Endodermal cell (in vitro differentiated cells): ENCODE results near the gene COQ5. TPM values are rescaled to one million over a fixed set of nuclear protein-coding genes. Genes with fewer than 3 reads are reported as not detected.

Experiments
- DNase-seq: peaks from one replicate; pipeline ENCODE4 v3.0.0-alpha.2; 2017
- H3K27ac ChIP-seq: 2 replicates; pipeline ENCODE4 v1.5.1; 2013; ENCODE audit warnings: mild to moderate bottlenecking, low read depth, low read length, moderate library complexity
- H3K27me3 ChIP-seq: 2 replicates; pipeline ENCODE4 v1.6.1; 2013; ENCODE audit warnings: mild to moderate bottlenecking, low read length, moderate library complexity; ENCODE audit not compliant: insufficient read depth, control insufficient read depth, poor library complexity, severe bottlenecking
- H3K36me3 ChIP-seq: 2 replicates; pipeline ENCODE4 v1.7.0; 2013; ENCODE audit warnings: mild to moderate bottlenecking, low read length, moderate library complexity; ENCODE audit not compliant: control insufficient read depth, insufficient read depth
- H3K4me1 ChIP-seq: one replicate; pipeline ENCODE4 v1.7.0; 2013; ENCODE audit warnings: low read length; ENCODE audit not compliant: control insufficient read depth, insufficient read depth
- H3K4me3 ChIP-seq: 2 replicates; pipeline ENCODE4 v1.5.1; 2013; ENCODE audit warnings: mild to moderate bottlenecking, low read length, moderate library complexity
- H3K9ac ChIP-seq: 2 replicates; pipeline ENCODE4 v1.6.1; 2013; ENCODE audit warnings: mild to moderate bottlenecking, low read length, moderate library complexity; ENCODE audit not compliant: poor library complexity, severe bottlenecking; ENCODE audit errors: extremely low read depth
- H3K9me3 ChIP-seq: 2 replicates; pipeline ENCODE4 v1.6.1; 2013; ENCODE audit warnings: mild to moderate bottlenecking, low read length, moderate library complexity; ENCODE audit not compliant: control insufficient read depth
- H3K27ac Mint-ChIP-seq: 2 replicates; pipeline ENCODE4 v1.8.0; 2020; ENCODE audit warnings: mixed read lengths
- H3K27me3 Mint-ChIP-seq: 2 replicates; pipeline ENCODE4 v1.8.0; 2021; ENCODE audit warnings: mild to moderate bottlenecking, mixed read lengths; ENCODE audit not compliant: insufficient read depth
- H3K36me3 Mint-ChIP-seq: 2 replicates; pipeline ENCODE4 v1.8.0; 2020; ENCODE audit warnings: low read depth, mixed read lengths
- H3K4me1 Mint-ChIP-seq: 2 replicates; pipeline ENCODE4 v1.8.0; 2020; ENCODE audit warnings: mixed read lengths
- H3K4me3 Mint-ChIP-seq: 2 replicates; pipeline ENCODE4 v1.8.0; 2020; ENCODE audit warnings: mild to moderate bottlenecking, moderate library complexity, mixed read lengths
- H3K9me3 Mint-ChIP-seq: 2 replicates; pipeline ENCODE4 v1.8.0; 2020; ENCODE audit warnings: mild to moderate bottlenecking, mixed read lengths
- CTCF ChIP-seq: fragments of 200-600 bp; sonication (generic); conservative IDR thresholded peaks from 2 replicates; pipeline ENCODE4 v1.5.0; 2021; ENCODE audit warnings: antibody characterized with exemption, mild to moderate bottlenecking
- WGBS, 2 experiments: methylation state at CpG; one replicate each; pipeline versions ENCODE4 v1.1.5 to v1.1.7; 2013; ENCODE audit warnings: missing lambda C conversion rate in 2 of 2, mixed read lengths in 1 of 2; ENCODE audit not compliant: insufficient coverage in 1 of 2, insufficient read length in 1 of 2; 5-methylcytosine and 5-hydroxymethylcytosine counted together
- total RNA-seq, 2 donors: library from RNA; stranded (reverse); fragmentation: NEBNext Ultra II Directional in 1 of 2; extraction: Animal tissue kit (Norgen Biotek cat#: 25700) in 1 of 2; gene quantifications; 2 replicates in 1 of 2; 3 replicates in 1 of 2; pipeline ENCODE4 v1.2.1, GENCODE V29; 2021

Gene COQ5
- total RNA-seq, 2 donors from 2014 or later: 35.5 to 55.1 TPM

DNA sequence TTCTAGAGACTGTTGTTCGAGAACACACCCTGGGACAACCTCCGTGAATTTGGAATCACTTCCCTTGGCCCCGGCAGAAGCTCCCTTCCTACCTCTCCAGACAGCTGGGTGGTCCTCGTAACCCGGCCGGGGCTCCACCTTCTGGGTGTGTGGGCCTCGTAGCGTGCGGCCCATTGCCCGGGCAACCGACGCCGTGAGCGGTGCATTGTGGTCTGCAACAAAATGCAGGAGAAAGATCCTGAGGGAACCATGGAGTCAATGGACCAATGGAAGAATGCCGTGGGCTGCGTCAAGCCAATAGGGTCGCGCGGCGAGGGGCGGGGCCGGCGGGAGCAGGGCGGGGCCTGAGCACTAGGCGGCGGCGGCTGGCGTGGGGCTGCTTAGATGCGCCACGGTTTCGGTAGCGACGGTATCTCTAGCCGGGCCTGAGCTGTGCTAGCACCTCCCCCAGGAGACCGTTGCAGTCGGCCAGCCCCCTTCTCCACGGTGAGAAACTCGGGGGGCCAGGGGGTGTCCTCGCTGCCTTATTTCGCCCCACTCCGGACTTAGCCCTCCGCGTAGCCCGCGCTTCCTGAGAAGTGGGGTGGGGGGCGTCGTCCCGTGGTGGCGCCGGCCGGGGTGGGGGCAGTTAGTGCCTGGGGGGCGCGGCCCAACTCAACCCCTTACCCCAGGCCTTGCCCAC lies 33.1 kb downstream of the COQ5 start, which contains the start of gene DYNLL1:
Gene DYNLL1 (plus strand): TSS at position 383 of the 682 bp plus-strand sequence. CDS start 309 bp downstream, outside the sequence.
- Mint-ChIP-seq H3K4me3 (peak within 1 kb of the TSS; percentile 96), H3K36me3 (peaks cover 35% of the 10 kb centered on the region), H3K9me3 (no peaks in the 10 kb centered on the region), H3K27ac (peak within 1 kb of the TSS; percentile 94), H3K4me1 (peaks cover 29% of the 10 kb centered on the region), H3K27me3 (no peaks in the 10 kb centered on the region)
- H3K27me3 ChIP-seq: no peaks in the 10 kb centered on the region
- TF ChIP-seq CTCF: no peak
- peak; percentile 100 for DNase-seq
- H3K27ac ChIP-seq: peak within 1 kb of the TSS; percentile 81
- peaks cover 3% of the 10 kb centered on the region for H3K4me1 ChIP-seq
- WGBS, 2 experiments: 0% methylated on average over 12 to 53 of the region's 53 CpGs
- no peaks in the 10 kb centered on the region for H3K9me3 ChIP-seq
- peaks cover 23% of the 10 kb centered on the region for H3K36me3 ChIP-seq
- peak within 1 kb of the TSS; percentile 91 for H3K9ac ChIP-seq
- H3K4me3 ChIP-seq: peak within 1 kb of the TSS; percentile 92

- H3K4me3 Mint-ChIP-seq: peak overlapping the region; percentile 96
- H3K27ac ChIP-seq: no peak overlapping the region
- peak overlapping the region; percentile 92 for H3K4me3 ChIP-seq
- no peaks in the 10 kb centered on the region for H3K9me3 Mint-ChIP-seq
- H3K9me3 ChIP-seq: no peaks in the 10 kb centered on the region
- H3K9ac ChIP-seq: peak overlapping the region; percentile 72
- TF ChIP-seq CTCF: no peak
- 13 to 15% methylated on average over 9 to 17 of the region's 17 CpGs for WGBS, 2 experiments
- no peaks in the 10 kb centered on the region for H3K27me3 ChIP-seq
- H3K36me3 ChIP-seq: peaks cover 21% of the 10 kb centered on the region
- H3K27ac Mint-ChIP-seq: peak overlapping the region; percentile 88
- peaks cover 29% of the 10 kb centered on the region for H3K36me3 Mint-ChIP-seq
- no peaks in the 10 kb centered on the region for H3K27me3 Mint-ChIP-seq
- DNase-seq: no peak
- peaks cover 6% of the 10 kb centered on the region for H3K4me1 ChIP-seq
- peaks cover 31% of the 10 kb centered on the region for H3K4me1 Mint-ChIP-seq
Observed at GRCh38 chr12:120495186-120495730, 33.7 kb downstream of the COQ5 start.

- H3K9me3 Mint-ChIP-seq: no peaks in the 10 kb centered on the region
- peak overlapping the region; percentile 55 for H3K27ac Mint-ChIP-seq
- H3K27me3 ChIP-seq: no peaks in the 10 kb centered on the region
- H3K36me3 ChIP-seq: no peaks in the 10 kb centered on the region
- no peak overlapping the region for H3K4me3 ChIP-seq
- H3K27me3 Mint-ChIP-seq: no peaks in the 10 kb centered on the region
- H3K36me3 Mint-ChIP-seq: peaks cover 7% of the 10 kb centered on the region
- H3K4me1 Mint-ChIP-seq: peaks cover 9% of the 10 kb centered on the region
- H3K27ac ChIP-seq: no peak overlapping the region
- no peak overlapping the region for H3K9ac ChIP-seq
- TF ChIP-seq CTCF: no peak
- WGBS, 2 experiments: 88 to 98% methylated on average over 1 to 2 of the region's 2 CpGs
- H3K4me1 ChIP-seq: peaks cover 4% of the 10 kb centered on the region
- H3K4me3 Mint-ChIP-seq: no peak overlapping the region
- DNase-seq: no peak
- H3K9me3 ChIP-seq: no peaks in the 10 kb centered on the region
Observed at GRCh38 chr12:120490833-120491512, 38.0 kb downstream of the COQ5 start.
